ENCODE measurements around the gene DDAH1.
A peak's percentile ranks its signal among the peaks of the same experiment; 100 is the strongest.

DDAH1 gene

GRCh38 chr1:85303440-85304162, 161.4 kb downstream of the DDAH1 start:
- DNase-seq (ENCODE audit: low spot score), result no peak
- TF ChIP-seq CTCF (IDR thresholded peaks at IDR 0.05; ENCODE audit: extremely low read depth, missing control alignments), result no peak

GRCh38 chr1:85300140-85300539, 164.8 kb downstream of the DDAH1 start:
- no peak for DNase-seq (ENCODE audit: low spot score)
- no peak for TF ChIP-seq CTCF (IDR thresholded peaks at IDR 0.05; ENCODE audit: extremely low read depth, missing control alignments)

GRCh38 chr1:85297855-85298629, 166.9 kb downstream of the DDAH1 start:
- no peak for TF ChIP-seq CTCF (IDR thresholded peaks at IDR 0.05; ENCODE audit: extremely low read depth, missing control alignments)

GRCh38 chr1:85297538-85297854, 167.5 kb downstream of the DDAH1 start:
- TF ChIP-seq CTCF (IDR thresholded peaks at IDR 0.05; ENCODE audit: extremely low read depth, missing control alignments), result no peak
- no peak for DNase-seq (ENCODE audit: low spot score)

More at GRCh38 chr1:85297855-85298629, 166.9 kb downstream of the DDAH1 start:
- DNase-seq (ENCODE audit: low spot score), result peak; percentile 54

GRCh38 chr1:85296980-85297379, 168.0 kb downstream of the DDAH1 start:
- no peak for TF ChIP-seq CTCF (IDR thresholded peaks at IDR 0.05; ENCODE audit: extremely low read depth, missing control alignments)
- no peak for DNase-seq (ENCODE audit: low spot score)

GRCh38 chr1:85295654-85296053, 169.3 kb downstream of the DDAH1 start:
- DNase-seq (ENCODE audit: low spot score), result no peak
- TF ChIP-seq CTCF (IDR thresholded peaks at IDR 0.05; ENCODE audit: extremely low read depth, missing control alignments), result no peak

- no peak for TF ChIP-seq CTCF (IDR thresholded peaks at IDR 0.05; ENCODE audit: extremely low read depth, missing control alignments)
- no peak for DNase-seq (ENCODE audit: low spot score)
These were observed 169.9 kb downstream of the DDAH1 start for GRCh38 chr1:85295006-85295431.

Data from GM20000 (cell line).